SKM-1 (cell line): ENCODE measurements around the gene SDHAF1.
"Not testable (repeated sequence)": the region's sequence is repeated elsewhere in the genome, so short reads cannot be mapped to it uniquely, and the experiment has no call there.

Experiments
- DNase-seq: peaks from one replicate; lab custom pipeline; 2025; ENCODE audit not compliant: unreplicated experiment; lab: John Stamatoyannopoulos, UW

SDHAF1 gene

DNA sequence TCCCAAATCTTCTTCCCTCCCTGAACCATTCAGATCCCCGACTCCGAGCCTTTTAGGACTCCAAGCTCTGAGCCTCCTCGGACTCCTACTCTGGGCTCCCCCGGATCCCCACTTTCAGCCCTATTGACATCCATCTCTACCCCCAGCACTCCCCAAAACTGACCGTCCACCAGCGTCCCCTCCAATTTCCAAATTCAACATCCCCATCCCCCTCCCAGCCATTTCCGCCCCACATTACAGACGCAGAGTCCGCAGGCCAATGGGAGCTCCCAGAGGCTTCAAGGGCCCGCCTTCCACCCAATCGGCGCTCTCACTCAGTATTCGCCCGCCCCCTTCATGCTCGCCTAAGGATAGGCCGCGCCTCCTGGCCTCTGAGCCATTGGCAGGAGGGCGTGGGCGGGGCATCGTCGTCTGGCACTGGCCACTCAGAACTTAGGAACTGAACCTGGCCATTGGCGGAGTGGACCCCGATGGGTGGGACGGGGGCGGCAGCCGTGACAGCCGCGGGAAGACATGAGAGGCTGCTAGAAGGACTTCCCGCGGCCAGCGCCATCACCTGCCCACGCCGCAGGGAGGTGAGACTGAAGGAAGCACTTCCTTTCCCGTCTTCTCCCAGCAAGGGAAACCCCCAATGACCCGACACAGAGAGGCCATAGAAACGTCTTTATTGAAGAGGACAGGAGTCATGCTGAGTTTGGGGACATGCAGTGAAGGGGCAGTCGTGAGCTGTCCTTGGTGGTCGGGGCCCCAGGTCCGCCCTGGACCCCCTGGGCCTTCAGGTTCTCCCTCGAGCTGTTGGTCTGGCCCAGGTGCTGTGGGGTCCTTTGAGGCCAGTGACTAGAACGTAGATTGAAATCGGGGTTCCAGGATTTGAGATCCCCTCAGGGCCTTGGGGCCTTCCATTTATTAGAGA is 19.3 kb downstream of the SDHAF1 start, which contains the start of gene ALKBH6:
ALKBH6 (minus strand) TSS at position 202 of the 913 bp plus-strand sequence. CDS start 816 bp downstream, outside the sequence.
- peak; percentile 97 for DNase-seq

DNA sequence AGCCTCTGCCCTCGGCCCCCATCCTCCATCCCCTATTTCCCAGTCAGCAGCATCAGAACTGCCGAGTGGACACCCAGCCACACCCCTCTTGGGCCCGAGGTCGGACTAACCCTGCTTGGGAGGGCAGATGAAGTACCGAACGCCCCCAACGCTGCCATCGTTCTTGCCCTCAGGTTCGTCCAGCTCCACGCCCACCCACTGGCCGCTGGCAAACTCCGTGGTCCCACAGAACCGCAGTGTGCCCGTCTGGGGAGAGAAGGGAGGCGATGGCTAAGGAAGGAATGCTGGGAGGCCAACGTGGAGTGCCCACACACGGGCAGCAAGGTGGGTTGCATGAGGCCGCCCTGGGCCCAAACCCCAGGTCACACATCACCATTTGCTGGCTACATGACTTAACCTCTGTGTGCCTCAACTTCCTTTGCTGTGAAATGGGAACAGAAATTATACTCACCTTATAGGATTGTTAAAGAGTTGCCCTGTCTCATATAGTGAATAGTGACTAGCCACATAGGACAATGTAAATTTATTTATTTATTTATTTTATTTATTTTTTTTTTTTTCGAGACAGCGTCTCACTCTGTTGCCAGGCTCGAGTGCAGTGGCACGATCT is 24.2 kb downstream of the SDHAF1 start:
- no peak for DNase-seq

DNA sequence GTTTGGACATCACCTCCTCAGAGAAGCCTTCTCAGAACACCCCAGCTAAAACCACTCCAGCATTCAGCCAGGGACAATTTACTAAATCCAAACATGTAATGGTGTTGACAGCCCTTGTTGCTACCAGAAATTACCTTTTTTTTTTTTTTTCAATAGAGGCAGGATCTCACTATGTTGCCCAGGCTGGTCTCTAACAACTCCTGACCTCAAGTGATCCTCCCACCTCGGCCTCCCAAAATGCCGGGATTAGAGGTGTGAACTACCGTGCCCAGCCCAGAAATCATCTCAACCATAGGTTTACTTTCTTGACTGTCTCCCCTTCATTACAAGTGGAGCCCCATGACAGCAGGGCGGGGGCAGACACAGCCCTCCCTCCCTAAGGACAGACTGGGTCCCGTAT is 28.4 kb downstream of the SDHAF1 start:
- DNase-seq: no peak

DNA sequence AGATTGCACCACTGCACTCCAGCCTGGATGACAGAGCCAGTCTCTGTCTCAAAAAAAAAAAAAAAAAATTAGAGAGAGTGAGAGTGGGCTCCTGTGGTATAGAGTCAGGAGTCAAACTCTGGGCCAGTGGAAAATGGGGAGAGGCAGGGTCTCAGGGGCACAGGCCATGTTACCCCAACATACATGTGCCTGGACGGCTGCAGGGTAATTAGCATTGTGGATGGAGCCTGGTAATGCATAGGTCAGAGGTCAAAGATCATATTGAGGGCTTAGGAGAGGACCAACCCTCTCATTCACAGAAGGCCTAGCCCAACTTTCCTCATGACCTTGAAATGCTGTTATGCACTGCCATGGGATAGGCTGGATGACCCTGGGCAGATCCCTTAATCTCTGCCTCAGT is 30.6 kb downstream of the SDHAF1 start:
- no peak for DNase-seq

DNA sequence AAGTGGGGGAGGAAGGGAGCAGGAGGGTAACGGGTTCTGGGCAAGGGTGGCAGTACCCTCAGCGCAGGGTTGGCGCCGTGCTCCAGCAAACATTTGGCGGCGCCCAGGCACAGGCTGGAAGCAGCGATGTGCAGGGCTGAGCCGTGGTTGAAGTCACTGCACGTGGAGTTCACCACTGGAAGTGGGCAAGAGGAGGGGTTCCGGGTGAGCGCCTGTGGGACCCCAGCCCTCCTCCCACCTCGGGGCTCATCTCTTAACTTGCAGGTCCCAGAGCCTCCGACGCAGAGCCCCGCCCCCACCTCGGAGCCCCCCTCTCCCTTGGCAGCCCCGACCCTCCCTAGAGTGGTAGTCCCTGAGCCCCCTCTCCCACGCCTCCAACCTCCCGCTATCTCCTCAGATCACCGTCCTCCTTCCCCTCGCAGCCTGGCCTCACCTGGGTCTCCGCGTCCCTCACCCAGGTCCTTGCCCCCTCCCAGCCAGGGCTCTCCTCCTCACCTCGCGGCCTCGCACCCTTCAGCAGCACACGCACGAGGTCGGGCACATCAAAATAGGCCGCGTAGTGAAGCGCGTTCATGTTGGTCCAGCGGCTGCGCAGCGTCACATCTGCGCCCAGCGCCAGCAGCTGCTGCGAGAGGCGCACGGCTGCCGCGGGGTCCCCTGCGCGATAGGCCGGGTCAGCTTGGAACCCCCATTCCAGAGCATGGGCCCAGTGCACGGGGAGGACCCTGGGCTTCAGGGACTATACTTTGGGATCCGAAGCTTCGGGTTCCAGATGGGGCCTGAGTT is 31.3 kb downstream of the SDHAF1 start:
- DNase-seq: no peak

DNA sequence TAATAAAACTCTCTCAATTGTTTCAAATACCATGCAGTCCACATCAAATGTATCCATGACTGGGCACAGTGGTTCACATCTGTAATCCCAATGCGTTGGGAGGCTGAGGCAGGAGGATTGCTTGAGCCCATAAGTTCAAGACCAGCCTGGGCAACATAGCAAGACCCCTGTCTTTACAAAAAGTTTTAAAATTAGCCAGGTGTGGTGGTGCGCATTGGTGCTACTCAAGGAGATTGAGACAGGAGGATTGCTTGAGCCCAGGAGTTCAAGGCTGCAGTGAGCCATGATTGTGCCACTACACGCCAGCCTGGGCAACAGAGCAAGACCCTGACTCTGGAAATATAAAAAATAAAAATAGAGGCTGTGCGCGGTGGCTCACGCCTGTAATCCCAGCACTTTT is 32.7 kb downstream of the SDHAF1 start:
- no peak for DNase-seq

DNA sequence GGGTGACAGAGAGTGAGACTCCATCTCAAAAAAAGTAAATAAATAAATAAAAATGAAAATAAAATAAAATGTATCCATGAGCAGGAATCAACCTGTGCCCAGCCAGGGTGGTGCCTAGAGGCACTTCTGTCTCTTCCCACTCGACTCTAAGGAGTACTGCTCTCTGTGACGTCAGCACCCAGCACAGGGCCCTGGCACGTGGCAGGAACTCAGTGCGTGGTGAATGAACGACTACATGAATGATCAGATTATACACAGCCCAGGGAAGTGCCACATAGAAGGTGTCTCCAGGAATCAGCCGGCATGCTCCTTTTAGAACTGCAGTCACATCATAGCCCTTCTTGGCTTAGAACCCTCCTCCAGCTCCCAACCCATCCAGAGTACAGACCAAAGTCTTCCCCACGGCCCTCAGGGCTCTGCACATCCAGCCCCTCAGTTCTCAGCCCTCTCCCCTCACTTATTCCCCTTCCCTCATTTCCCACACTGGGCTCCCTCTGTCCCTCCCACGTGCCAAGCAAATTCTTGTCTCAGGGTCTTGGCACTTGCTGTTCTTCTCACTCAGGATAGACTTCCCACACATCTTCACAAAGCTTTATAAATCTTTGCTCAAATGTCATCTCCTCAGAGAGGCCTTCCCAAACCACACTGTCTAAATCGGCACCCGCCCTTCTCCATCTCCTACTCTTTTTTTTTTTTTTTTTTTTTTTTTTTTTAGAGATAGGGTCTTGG is 33.5 kb downstream of the SDHAF1 start:
- no peak for DNase-seq

DNA sequence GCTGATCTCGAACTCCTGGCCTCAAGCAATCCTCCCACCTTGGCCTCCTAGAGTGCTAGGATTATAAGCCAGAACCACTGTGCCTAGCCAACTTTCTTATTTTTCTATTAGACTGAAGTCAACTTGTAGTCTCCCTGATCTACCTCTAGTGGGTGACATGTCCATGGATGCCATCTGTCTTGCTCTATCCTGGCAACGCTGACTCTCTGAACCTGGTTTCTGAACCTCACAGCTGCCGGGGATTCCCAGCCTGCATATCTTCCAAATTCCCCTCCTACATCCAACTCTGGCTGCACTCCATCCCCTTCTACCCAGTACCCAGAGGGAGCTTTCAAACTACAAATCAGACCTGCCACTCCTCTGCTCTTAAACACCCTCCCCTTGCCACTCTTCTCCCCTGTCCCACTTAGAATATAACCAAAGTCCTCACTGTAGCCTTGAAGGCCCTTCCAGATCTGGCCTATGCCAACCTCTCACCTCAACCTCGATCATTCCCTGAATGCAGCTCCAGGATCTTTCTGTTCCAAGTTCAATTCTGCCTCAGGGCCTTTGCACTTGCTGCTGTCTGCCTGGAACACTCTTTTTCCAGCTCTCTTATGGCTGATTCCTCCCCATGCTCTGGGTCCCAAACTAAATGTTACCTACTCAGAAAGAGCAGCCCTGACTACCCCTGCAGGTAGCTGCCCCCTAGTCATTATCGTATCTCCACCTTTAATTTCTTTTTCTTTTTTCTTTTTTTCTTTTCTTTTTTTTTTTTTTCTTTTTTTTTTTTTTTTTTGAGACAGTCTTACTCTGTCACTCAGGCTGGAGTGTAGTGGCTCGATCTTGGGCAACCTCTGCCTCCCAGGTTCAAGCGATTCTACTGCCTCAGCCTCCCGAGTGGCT is 35.5 kb downstream of the SDHAF1 start:
- no peak for DNase-seq

DNA sequence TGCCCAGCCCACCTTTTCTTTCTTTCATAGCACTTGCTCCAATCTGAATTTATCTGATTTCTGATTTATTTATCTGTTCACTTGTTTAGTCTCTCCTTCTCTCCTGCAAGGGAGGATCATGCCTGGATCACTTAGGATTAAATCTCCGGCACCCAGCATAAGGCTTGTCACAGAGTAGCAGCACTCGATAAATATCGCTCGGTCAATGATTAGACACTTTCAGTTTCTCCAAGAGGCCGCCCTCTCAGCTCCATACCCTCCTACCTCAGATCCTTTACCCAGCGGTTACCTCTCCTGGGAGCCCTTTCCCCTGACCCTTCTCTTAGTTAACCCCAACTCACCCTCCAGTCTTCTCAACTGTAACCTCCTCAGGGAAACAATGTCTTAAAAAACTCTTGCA is 36.3 kb downstream of the SDHAF1 start:
- no peak for DNase-seq

DNA sequence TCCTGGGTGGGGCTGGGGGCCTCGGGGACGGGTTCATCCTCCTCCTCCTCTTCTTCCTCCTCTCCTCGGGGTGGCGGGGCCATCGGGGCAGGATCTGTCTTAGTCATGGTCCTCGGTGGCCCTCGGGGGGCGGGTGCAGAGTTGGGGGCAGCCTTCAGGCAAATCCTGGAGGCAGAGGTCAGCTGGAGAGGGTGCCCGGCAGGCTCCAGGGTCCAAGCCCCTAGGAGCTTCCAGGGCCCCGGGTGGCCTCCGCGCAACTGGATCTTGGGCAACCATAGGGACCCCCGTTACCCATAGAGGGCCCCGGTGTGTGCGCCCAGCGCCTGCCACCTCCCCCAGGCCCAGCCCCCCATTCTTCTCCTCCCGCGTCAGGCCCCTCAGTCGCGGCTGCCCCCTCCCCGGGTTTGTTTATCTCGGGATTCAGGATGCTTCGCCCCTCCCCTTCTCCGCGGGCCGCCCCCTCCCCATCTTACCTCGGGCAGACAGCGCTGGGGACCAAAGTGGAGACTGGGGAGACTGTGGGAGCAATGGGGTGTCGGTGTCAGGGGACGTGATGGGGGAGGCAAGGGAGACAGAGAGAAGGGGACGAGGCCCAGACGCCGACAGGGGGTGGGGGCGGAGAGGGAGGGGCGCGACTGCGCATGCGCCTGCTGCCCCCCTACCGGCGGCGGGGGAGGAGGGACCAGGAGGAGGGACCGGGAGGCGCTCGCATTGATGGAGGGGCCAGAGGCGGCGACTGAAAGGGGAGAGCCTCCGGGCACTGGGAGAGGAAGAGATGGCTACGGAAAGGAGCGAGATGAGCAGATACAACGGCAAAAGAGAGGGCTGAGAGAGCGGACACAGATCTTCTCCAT is 37.5 kb downstream of the SDHAF1 start, which contains the start of gene CLIP3:
CLIP3 (minus strand) TSS at position 623 of the 854 bp plus-strand sequence; CDS start at position 107, 516 bp downstream.
- DNase-seq: no peak

DNA sequence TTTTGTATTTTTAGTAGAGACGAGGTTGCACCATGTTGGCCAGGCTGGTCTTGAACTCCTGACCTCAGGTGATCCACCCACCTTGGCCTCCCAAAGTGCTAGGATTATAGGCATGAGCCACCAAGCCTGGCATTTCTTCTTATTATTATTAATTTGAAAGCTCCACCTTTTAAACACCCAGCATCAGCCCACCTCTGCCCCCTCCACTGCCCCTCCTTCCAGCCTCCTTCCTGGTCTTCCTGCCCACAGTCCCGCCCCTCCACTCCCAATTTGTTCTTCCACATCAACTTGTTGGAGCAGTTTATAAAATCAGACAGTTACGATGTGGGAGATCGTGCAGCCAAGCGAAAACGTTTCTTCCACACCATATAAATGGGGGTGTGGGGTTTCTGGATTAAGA is 45.5 kb downstream of the SDHAF1 start:
- DNase-seq: no peak

DNA sequence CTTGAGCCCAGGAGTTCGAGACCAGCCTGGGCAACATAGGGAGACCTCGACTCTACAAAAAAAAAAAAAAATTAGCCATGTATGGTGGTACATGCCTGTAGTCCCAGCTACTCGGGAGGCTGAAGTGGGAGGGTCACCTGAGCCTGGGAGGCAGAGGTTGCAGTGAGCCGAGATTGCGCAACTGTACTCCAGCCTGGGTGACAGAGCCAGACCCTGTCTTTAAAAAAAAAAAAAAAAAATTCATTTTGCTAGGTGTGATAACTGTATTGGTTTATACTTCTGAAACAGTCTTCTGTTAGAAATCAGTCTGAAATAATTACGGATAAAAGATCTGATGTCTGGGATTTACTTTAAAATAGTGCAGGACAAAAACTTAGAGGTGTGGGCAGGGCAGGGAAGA is 46.1 kb downstream of the SDHAF1 start:
- not testable (repeated sequence) for DNase-seq

DNA sequence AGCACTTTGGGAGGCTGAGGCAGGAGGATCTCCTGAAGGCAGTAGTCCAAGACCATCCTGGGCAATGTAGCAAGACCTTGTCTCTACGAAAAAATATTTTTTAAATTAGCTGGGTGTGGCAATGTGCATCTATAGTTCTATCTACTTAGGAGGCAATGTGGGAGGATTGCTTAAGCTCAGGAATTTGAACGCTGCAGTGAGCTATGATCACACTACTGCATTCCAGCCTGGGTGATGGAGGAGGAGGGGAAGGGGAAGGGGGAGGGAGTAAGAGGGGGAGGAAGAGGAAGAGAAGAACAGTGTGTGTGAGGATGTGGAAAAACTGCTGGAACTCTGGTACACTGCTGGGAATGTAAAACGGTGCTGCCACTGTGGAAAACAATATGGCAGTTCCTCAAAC is 46.8 kb downstream of the SDHAF1 start:
- DNase-seq: no peak

DNA sequence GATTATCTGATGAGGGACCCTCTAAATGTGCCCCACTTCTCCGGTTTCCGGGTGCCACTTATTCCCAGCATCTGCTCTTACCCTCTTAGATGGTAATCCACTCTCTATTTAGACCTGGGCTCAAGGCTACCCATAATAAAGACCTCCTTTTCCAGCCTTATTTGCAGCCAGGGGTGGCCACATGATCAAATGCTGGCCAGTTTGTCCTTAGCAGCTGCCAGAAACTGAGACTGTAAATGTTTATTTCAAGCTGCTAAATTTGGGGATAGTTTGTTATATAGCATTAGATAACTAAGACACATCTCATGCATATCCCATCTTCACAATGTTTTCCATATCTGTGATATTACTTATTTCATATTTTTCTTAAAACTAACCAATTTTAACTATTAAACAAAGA is 49.0 kb downstream of the SDHAF1 start:
- no peak for DNase-seq
